ENCODE results near the gene BLOC1S6. TPM values are rescaled to one million over a fixed set of nuclear protein-coding genes. Genes with fewer than 3 reads are reported as not detected.

BLOC1S6 gene
- total and polyA plus RNA-seq, 2 of the 13 experiments (the other 11 are each of a cell fraction or from before 2014, with no cell fraction given), result 11.8 to 44.3 TPM

- H3K4me2 ChIP-seq (ENCODE audit: low read depth, low read length), result no peak overlapping the region
- no peak for ATAC-seq
- H2AFZ ChIP-seq (ENCODE audit: low read length), result no peak overlapping the region
- no peaks in the 10 kb centered on the region for H3K27me3 ChIP-seq (ENCODE audit: control insufficient read depth in 1 of 2, insufficient read depth in 2 of 2, low read length in 2 of 2)
- intact Hi-C loops (cut with micrococcal nuclease; ENCODE audit: unreplicated experiment), result no loop called here
- TF ChIP-seq ZNF512B (CRISPR knock-in tag; IDR thresholded peaks at IDR 0.05; ENCODE audit: borderline replicate concordance), result no peak
- H3K9me3 ChIP-seq (ENCODE audit: low read length), result no peaks in the 10 kb centered on the region
- H3K4me3 ChIP-seq (replicated peaks in 1 of 3; ENCODE audit: insufficient read depth in 1 of 3, low read depth in 2 of 3, low read length in 3 of 3), result no peak overlapping the region
- H3K79me2 ChIP-seq (ENCODE audit: insufficient read depth, low read length), result peaks cover 33% of the 10 kb centered on the region
- in situ Hi-C loops (cut with HindIII; ENCODE audit: extremely low pct_ligation_motif_present, low pct_unique_long_range_greater_than_20kb), result no loop called here
- POLR2A ChIA-PET, result no interaction called here
- H3K27ac ChIP-seq (ENCODE audit: extremely low read length, insufficient read depth, low read length), result no peak overlapping the region
- 93% methylated on average over 2 of the region's 2 CpGs for WGBS (ENCODE audit: low lambda C conversion rate)
- FAIRE-seq, result no peak
- H3K36me3 ChIP-seq (replicated peaks in 1 of 2; ENCODE audit: control insufficient read depth in 1 of 2, insufficient read depth in 2 of 2, low read length in 2 of 2), result peaks cover 2 to 24% of the 10 kb centered on the region in 2 experiments
- H3K4me1 ChIP-seq (ENCODE audit: insufficient read depth, low read length), result peaks cover 20% of the 10 kb centered on the region; the same call in 1 of the 2 replicates
- no peak for DNase-seq (ENCODE audit: low spot score)
- no peak overlapping the region for H3K9ac ChIP-seq (ENCODE audit: insufficient read depth, low read depth, low read length)
- H4K20me1 ChIP-seq (ENCODE audit: insufficient read depth, low read length), result no peaks in the 10 kb centered on the region
- CTCF ChIA-PET (ENCODE audit: low intra/inter-chr PET ratio, low total read pairs), result no interaction called here
- BruUV-seq (replicated peaks), result no TSS peak
Observed at GRCh38 chr15:45594835-45595530, 7.8 kb downstream of the BLOC1S6 start.

- no peak for ATAC-seq
- Histone ChIP-seq H3K4me3 (replicated peaks in 1 of 3; ENCODE audit: insufficient read depth in 1 of 3, low read depth in 2 of 3, low read length in 3 of 3) (no peak overlapping the region), H2AFZ (ENCODE audit: low read length) (no peak overlapping the region), H3K27me3 (ENCODE audit: control insufficient read depth in 1 of 2, insufficient read depth in 2 of 2, low read length in 2 of 2) (no peaks in the 10 kb centered on the region), H3K79me2 (ENCODE audit: insufficient read depth, low read length) (peaks cover 7% of the 10 kb centered on the region), H3K9ac (ENCODE audit: insufficient read depth, low read depth, low read length) (no peak overlapping the region), H3K9me3 (ENCODE audit: low read length) (no peaks in the 10 kb centered on the region), H3K36me3 (replicated peaks in 1 of 2; ENCODE audit: control insufficient read depth in 1 of 2, insufficient read depth in 2 of 2, low read length in 2 of 2) (peaks cover 0 to 24% of the 10 kb centered on the region in 2 experiments; a peak in 4 of 5 replicates), H3K4me2 (ENCODE audit: low read depth, low read length) (no peak overlapping the region), H4K20me1 (ENCODE audit: insufficient read depth, low read length) (no peaks in the 10 kb centered on the region), H3K4me1 (ENCODE audit: insufficient read depth, low read length) (no peaks in the 10 kb centered on the region), H3K27ac (ENCODE audit: extremely low read length, insufficient read depth, low read length) (no peak overlapping the region)
- intact Hi-C loops (cut with micrococcal nuclease; ENCODE audit: unreplicated experiment), result no loop called here
- ChIA-PET POLR2A (no interaction called here), CTCF (ENCODE audit: low intra/inter-chr PET ratio, low total read pairs) (no interaction called here)
- TF ChIP-seq ZNF710 (CRISPR knock-in tag; IDR thresholded peaks at IDR 0.05; ENCODE audit: borderline replicate concordance) (no peak), ZNF121 (CRISPR knock-in tag; IDR thresholded peaks at IDR 0.05) (peak; percentile 54; the same call in 1 of the 2 replicates), ZSCAN25 (CRISPR knock-in tag; IDR thresholded peaks at IDR 0.05) (no peak), SOX6 (IDR thresholded peaks at IDR 0.05) (no peak), SOX6 (CRISPR knock-in tag; IDR thresholded peaks at IDR 0.05) (no peak), ETS1 (CRISPR knock-in tag; IDR thresholded peaks at IDR 0.05) (no peak)
- no peak for FAIRE-seq
- no TSS peak for BruUV-seq (replicated peaks)
- no peak for DNase-seq (ENCODE audit: low spot score)
- 98% methylated on average over 3 of the region's 3 CpGs for WGBS (ENCODE audit: low lambda C conversion rate)
- in situ Hi-C loops (cut with HindIII; ENCODE audit: extremely low pct_ligation_motif_present, low pct_unique_long_range_greater_than_20kb), result no loop called here
Observed at GRCh38 chr15:45603881-45604280, 16.7 kb downstream of the BLOC1S6 start.

Data from HepG2 (cell line).